Measurements from ENCODE around the gene NOTUM. TPM values are rescaled to one million over a fixed set of nuclear protein-coding genes. Genes with fewer than 3 reads are reported as not detected.

The NOTUM gene
- total RNA-seq, 3 donors from 2014 or later = 0.13 TPM; not detected in 2

- DNase-seq (peak in 1 of 3 donors; percentile 40), ATAC-seq (no peak)
- Histone ChIP-seq H3K9me3 (no peaks in the 10 kb centered on the region), H3K4me3 (no peak overlapping the region), H3K36me3 (ENCODE audit: low read depth) (no peaks in the 10 kb centered on the region), H3K4me1 (ENCODE audit: low read depth) (peaks cover 22% of the 10 kb centered on the region)
- TF ChIP-seq CTCF (IDR thresholded peaks at IDR 0.05) = no peak
- intact Hi-C loops (cut with DNase I, micrococcal nuclease) = no loop called here
Observed at GRCh38 chr17:81905993-81906392, 55.0 kb downstream of the NOTUM start.

GRCh38 chr17:81905424-81905875, 55.5 kb downstream of the NOTUM start:
- H3K36me3 ChIP-seq (ENCODE audit: low read depth) = no peaks in the 10 kb centered on the region
- intact Hi-C loops (cut with DNase I, micrococcal nuclease) = no loop called here
- H3K4me3 ChIP-seq = no peak overlapping the region
- TF ChIP-seq CTCF (IDR thresholded peaks at IDR 0.05) = no peak
- no peaks in the 10 kb centered on the region for H3K9me3 ChIP-seq
- ATAC-seq (no peak), DNase-seq (peak in 1 of 3 donors; percentile 44)
- H3K4me1 ChIP-seq (ENCODE audit: low read depth) = peaks cover 21% of the 10 kb centered on the region

DNA sequence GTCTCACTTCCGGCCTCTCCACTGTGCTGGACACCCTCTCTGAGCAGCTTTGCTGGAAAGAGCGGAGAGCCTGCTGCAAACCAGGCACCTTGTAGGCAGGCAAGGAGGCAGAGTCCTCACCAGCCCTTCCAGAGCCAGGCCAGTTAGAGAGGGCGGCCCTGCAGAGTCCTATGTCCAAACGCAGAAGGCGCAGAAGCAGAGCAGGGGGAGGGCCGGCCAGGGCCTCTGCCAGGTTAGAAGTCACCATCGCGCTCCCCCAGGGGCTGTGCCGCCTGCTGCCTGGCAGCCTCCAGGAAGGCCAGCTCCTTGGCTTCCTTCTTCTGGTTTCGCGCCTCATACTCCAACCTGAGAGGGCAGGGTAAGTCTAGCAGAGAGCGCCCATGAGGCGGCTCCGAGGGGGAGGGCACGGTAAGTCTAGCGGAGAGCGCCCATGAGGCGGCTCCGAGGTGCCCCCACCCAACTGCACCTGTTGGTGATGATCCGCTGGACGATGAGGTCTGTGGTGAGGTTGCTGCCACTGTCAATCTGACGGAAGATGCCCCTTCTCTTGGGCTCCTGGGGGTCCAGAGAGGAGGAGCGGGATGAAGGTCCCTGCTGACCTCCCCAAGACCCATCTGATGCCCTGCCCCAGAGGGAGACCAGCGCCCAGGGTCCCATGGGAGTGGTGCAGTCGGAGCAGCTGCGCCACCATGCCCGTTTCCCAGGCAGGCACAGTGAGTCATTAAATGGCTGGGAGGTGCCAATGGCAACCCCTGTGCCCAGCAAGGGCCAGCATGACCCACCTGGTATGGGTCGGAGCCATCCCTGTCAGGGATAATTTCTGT, 56.2 kb downstream of the NOTUM start:
- H3K4me1 ChIP-seq (ENCODE audit: low read depth) = peaks cover 15% of the 10 kb centered on the region
- no peak for ATAC-seq
- peak in 2 of 3 donors; percentile 23 to 41 for DNase-seq
- H3K36me3 ChIP-seq (ENCODE audit: low read depth) = no peaks in the 10 kb centered on the region
- H3K9me3 ChIP-seq = no peaks in the 10 kb centered on the region
- TF ChIP-seq CTCF (IDR thresholded peaks at IDR 0.05) = no peak
- no peak overlapping the region for H3K4me3 ChIP-seq
- intact Hi-C loops (cut with DNase I, micrococcal nuclease) = no loop called here

- no peaks in the 10 kb centered on the region for H3K36me3 ChIP-seq (ENCODE audit: low read depth)
Observed at GRCh38 chr17:81903896-81904599, 56.9 kb downstream of the NOTUM start.

DNA sequence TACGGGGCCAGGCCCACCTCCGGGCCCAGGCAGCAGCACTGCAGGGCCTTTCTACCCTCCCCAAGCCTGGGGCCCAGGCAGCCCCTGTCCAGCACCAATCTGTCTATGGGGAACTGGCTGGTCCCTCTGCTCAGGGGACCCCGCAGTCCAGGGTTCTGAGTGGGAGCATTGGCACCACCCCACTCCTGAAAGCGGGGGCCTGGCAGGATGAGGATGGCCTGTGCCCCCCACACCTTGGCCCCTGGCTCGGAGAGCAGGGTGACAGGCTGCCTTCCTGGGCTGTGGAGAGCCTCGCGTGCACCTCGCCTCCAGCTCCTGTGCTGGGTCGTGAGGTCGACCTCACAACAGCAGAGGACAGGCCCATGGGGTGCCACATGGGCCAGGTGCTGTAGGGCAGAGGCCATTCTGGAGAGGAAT, 57.6 kb downstream of the NOTUM start:
- no peaks in the 10 kb centered on the region for H3K36me3 ChIP-seq (ENCODE audit: low read depth)
- no peaks in the 10 kb centered on the region for H3K9me3 ChIP-seq
- ATAC-seq = no peak

More at GRCh38 chr17:81903896-81904599, 56.9 kb downstream of the NOTUM start:
- no peak for TF ChIP-seq CTCF (IDR thresholded peaks at IDR 0.05)
- H3K4me1 ChIP-seq (ENCODE audit: low read depth) = peaks cover 10% of the 10 kb centered on the region
- DNase-seq (peak in 1 of 3 donors; percentile 34), ATAC-seq (no peak)
- H3K9me3 ChIP-seq = no peaks in the 10 kb centered on the region
- no peak overlapping the region for H3K4me3 ChIP-seq
- intact Hi-C loops (cut with DNase I, micrococcal nuclease) = no loop called here

More for the DNA sequence above, 57.6 kb downstream of the NOTUM start:
- intact Hi-C loops (cut with DNase I, micrococcal nuclease) = no loop called here
- no peak overlapping the region for H3K4me3 ChIP-seq
- no peak for DNase-seq
- H3K4me1 ChIP-seq (ENCODE audit: low read depth) = peaks cover 10% of the 10 kb centered on the region
- TF ChIP-seq CTCF (IDR thresholded peaks at IDR 0.05) = no peak
